Loucy (cell line): Measurements from ENCODE around the gene IPO9.

Source experiments
- H2AFZ ChIP-seq: fragments of 200-600 bp; sonication (generic); 2 replicates; pipeline ENCODE4 v1.6.0; 2016; ENCODE audit warnings: antibody characterized with exemption, mild to moderate bottlenecking, low read length, moderate library complexity
- H3F3A ChIP-seq: fragments of 200-600 bp; 2 replicates; pipeline ENCODE4 v1.6.0; 2016; ENCODE audit warnings: antibody characterized with exemption, low read depth, mild to moderate bottlenecking
- H3K27me3 ChIP-seq: fragments of 200-600 bp; sonication (generic); 2 replicates; pipeline ENCODE4 v1.6.1; 2014; ENCODE audit warnings: low read length, mild to moderate bottlenecking; ENCODE audit not compliant: insufficient read depth, poor library complexity, severe bottlenecking
- H3K36me3 ChIP-seq: fragments of 200-600 bp; sonication (generic); 2 replicates; pipeline ENCODE4 v1.6.1; 2016; ENCODE audit warnings: low read length; ENCODE audit not compliant: insufficient read depth
- H3K4me1 ChIP-seq: fragments of 200-600 bp; sonication (generic); 2 replicates; pipeline ENCODE4 v1.5.1; 2014; ENCODE audit warnings: low read length, mild to moderate bottlenecking; ENCODE audit not compliant: insufficient read depth, poor library complexity, severe bottlenecking
- H3K4me2 ChIP-seq: fragments of 200-600 bp; sonication (generic); 2 replicates; pipeline ENCODE4 v1.6.0; 2014; ENCODE audit warnings: antibody characterized with exemption, low read length, low read depth, mild to moderate bottlenecking; ENCODE audit not compliant: poor library complexity, severe bottlenecking
- H3K4me3 ChIP-seq: fragments of 200-600 bp; sonication (generic); 2 replicates; pipeline ENCODE4 v1.5.1; 2014; ENCODE audit warnings: low read length, mild to moderate bottlenecking, mixed read lengths; ENCODE audit not compliant: poor library complexity, severe bottlenecking
- H3K79me2 ChIP-seq: fragments of 200-600 bp; sonication (generic); 2 replicates; pipeline ENCODE4 v1.6.1; 2014; ENCODE audit warnings: low read length; ENCODE audit not compliant: insufficient read depth
- H3K9ac ChIP-seq: fragments of 200-600 bp; sonication (generic); 2 replicates; pipeline ENCODE4 v1.6.0; 2014; ENCODE audit warnings: mild to moderate bottlenecking, low read depth, low read length, moderate library complexity; ENCODE audit not compliant: poor library complexity, severe bottlenecking
- H3K9me2 ChIP-seq: fragments of 200-600 bp; sonication (generic); replicated peaks from 2 replicates; pipeline ENCODE4 v1.6.1; 2016; ENCODE audit warnings: low read depth, low read length, mixed read lengths
- H3K9me3 ChIP-seq: fragments of 200-600 bp; sonication (generic); 2 replicates; pipeline ENCODE4 v1.6.1; 2014; ENCODE audit warnings: mild to moderate bottlenecking, antibody characterized with exemption, low read length, low read depth; ENCODE audit not compliant: insufficient read depth
- H4K20me1 ChIP-seq: fragments of 200-600 bp; sonication (generic); 2 replicates; pipeline ENCODE4 v1.6.0; 2014; ENCODE audit warnings: antibody characterized with exemption, low read length, mild to moderate bottlenecking; ENCODE audit not compliant: insufficient read depth, poor library complexity, severe bottlenecking
- EZH2phosphoT487 ChIP-seq: fragments of 200-600 bp; IDR thresholded peaks from 2 replicates; pipeline ENCODE4 v1.6.1; 2018; ENCODE audit warnings: antibody characterized with exemption, mild to moderate bottlenecking, moderate library complexity, borderline replicate concordance
- TF ChIP-seq, protein P1 (sequence below): fragments of 200-600 bp; sonication (generic); conservative IDR thresholded peaks from 2 replicates; pipeline ENCODE4 v1.5.1; 2014; ENCODE audit warnings: mild to moderate bottlenecking, antibody characterized with exemption, low read length

The IPO9 gene

DNA sequence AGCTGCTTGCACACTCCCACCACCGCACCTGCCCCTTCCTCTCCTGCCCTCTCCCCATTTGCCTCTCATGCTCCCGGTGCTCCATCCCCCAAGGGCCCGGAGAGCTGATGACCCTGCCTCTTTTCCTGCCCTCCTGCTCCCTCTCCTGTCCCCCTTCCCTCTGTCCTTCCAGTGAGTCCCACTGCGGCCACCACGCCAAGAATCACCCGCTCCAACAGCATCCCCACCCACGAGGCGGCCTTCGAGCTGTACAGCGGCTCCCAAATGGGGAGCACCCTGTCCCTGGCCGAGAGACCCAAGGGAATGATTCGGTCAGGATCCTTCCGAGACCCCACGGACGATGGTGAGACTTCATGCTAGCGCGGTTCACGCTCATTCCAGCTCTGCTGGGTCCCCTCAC lies 40.7 kb upstream of the IPO9 start:
- H3K9me2 ChIP-seq: no peaks in the 10 kb centered on the region
- no peaks in the 10 kb centered on the region for H3K27me3 ChIP-seq
- H3K4me3 ChIP-seq: no peak overlapping the region
- H3F3A ChIP-seq: no peaks in the 10 kb centered on the region
- TF ChIP-seq EZH2phosphoT487: no peak
- TF ChIP-seq, protein P1, sequence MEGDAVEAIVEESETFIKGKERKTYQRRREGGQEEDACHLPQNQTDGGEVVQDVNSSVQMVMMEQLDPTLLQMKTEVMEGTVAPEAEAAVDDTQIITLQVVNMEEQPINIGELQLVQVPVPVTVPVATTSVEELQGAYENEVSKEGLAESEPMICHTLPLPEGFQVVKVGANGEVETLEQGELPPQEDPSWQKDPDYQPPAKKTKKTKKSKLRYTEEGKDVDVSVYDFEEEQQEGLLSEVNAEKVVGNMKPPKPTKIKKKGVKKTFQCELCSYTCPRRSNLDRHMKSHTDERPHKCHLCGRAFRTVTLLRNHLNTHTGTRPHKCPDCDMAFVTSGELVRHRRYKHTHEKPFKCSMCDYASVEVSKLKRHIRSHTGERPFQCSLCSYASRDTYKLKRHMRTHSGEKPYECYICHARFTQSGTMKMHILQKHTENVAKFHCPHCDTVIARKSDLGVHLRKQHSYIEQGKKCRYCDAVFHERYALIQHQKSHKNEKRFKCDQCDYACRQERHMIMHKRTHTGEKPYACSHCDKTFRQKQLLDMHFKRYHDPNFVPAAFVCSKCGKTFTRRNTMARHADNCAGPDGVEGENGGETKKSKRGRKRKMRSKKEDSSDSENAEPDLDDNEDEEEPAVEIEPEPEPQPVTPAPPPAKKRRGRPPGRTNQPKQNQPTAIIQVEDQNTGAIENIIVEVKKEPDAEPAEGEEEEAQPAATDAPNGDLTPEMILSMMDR: no peak
- H2AFZ ChIP-seq: no peak overlapping the region
- H3K9me3 ChIP-seq: no peaks in the 10 kb centered on the region
- no peak overlapping the region for H3K4me2 ChIP-seq
- no peak overlapping the region for H3K9ac ChIP-seq
- no peaks in the 10 kb centered on the region for H3K79me2 ChIP-seq
- no peaks in the 10 kb centered on the region for H4K20me1 ChIP-seq
- no peaks in the 10 kb centered on the region for H3K4me1 ChIP-seq
- peaks cover 15% of the 10 kb centered on the region; the same call in 1 of the 2 replicates for H3K36me3 ChIP-seq

- Histone ChIP-seq H3K9me2 (no peaks in the 10 kb centered on the region), H3K36me3 (peaks cover 13% of the 10 kb centered on the region; the same call in 1 of the 2 replicates), H3F3A (no peaks in the 10 kb centered on the region), H3K27me3 (no peaks in the 10 kb centered on the region), H3K9ac (no peak overlapping the region), H3K79me2 (no peaks in the 10 kb centered on the region), H2AFZ (no peak overlapping the region), H3K9me3 (no peaks in the 10 kb centered on the region), H4K20me1 (no peaks in the 10 kb centered on the region), H3K4me1 (no peaks in the 10 kb centered on the region), H3K4me2 (no peak overlapping the region), H3K4me3 (no peak overlapping the region)
- TF ChIP-seq EZH2phosphoT487: no peak
- TF ChIP-seq, protein P1: no peak
These were observed 39.7 kb upstream of the IPO9 start for GRCh38 chr1:201789245-201789644.

DNA sequence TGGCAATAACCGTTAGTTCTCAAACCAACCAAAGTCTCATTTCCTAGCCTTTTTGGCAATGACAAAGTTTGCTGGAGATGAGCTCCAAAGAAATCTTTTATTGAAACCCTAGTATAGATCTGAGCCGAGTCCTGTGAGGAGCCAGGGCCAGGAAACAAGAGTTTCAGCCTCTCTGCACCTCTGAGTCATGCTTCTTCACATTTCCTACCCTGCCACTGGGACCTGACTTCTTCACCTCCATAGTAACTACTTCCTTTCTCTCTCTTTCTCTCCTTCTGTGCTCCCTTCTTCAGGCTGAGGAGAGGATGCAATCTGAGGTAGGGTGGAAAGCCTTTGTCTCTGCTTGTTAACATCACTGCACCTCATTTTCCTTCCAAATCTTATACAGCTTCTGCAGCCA lies 38.7 kb upstream of the IPO9 start:
- no peaks in the 10 kb centered on the region for H3K79me2 ChIP-seq
- no peak overlapping the region for H2AFZ ChIP-seq
- no peaks in the 10 kb centered on the region for H3K9me2 ChIP-seq
- H3K9ac ChIP-seq: no peak overlapping the region
- TF ChIP-seq EZH2phosphoT487: no peak
- TF ChIP-seq, protein P1: no peak
- H3K4me2 ChIP-seq: no peak overlapping the region
- no peaks in the 10 kb centered on the region for H3K27me3 ChIP-seq
- no peak overlapping the region for H3K4me3 ChIP-seq
- no peaks in the 10 kb centered on the region for H3F3A ChIP-seq
- peaks cover 13% of the 10 kb centered on the region; the same call in 1 of the 2 replicates for H3K36me3 ChIP-seq
- H3K4me1 ChIP-seq: no peaks in the 10 kb centered on the region
- H4K20me1 ChIP-seq: no peaks in the 10 kb centered on the region
- H3K9me3 ChIP-seq: no peaks in the 10 kb centered on the region
